Measurements from ENCODE around the gene RYR1.

The RYR1 gene

DNA sequence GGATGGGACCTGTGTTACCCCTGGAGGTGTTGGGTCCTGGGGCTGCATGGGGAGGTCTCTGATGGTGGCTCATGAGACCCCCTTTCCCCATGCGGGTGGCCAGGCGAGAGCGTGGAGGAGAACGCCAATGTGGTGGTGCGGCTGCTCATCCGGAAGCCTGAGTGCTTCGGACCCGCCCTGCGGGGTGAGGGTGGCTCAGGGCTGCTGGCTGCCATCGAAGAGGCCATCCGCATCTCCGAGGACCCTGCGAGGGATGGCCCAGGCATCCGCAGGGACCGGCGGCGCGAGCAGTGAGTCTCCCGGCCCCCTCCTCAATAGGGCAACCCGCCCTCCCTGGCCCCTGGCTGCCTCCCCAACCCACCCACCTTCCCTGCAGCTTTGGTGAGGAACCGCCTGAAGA, 66.0 kb downstream of the RYR1 start:
- TF ChIP-seq CTCF (conservative IDR thresholded peaks at IDR 0.05; ENCODE audit: low read length) = no peak
- DNase-seq (ENCODE audit: low read depth) = no peak
- no peak overlapping the region for H3K4me3 ChIP-seq (ENCODE audit: low read length)

DNA sequence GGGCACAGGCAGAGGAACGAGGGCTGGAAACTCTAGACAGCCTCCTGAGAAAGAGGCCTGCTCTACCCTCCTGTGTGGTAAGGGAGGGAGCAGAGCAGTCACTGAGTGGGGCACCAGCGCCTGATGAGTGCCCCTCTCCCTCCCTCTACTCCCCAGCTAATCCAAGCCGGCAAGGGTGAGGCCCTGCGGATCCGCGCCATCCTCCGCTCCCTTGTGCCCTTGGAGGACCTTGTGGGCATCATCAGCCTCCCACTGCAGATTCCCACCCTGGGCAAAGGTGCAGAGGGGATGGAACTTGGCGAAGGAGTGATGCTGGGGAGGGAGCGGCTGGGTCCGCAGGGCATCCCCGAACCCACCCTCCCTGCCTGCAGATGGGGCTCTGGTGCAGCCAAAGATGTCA, 67.0 kb downstream of the RYR1 start:
- no peak for TF ChIP-seq CTCF (conservative IDR thresholded peaks at IDR 0.05; ENCODE audit: low read length)
- no peak for DNase-seq (ENCODE audit: low read depth)
- no peak overlapping the region for H3K4me3 ChIP-seq (ENCODE audit: low read length)

GRCh38 chr19:38502410-38503076, 69.1 kb downstream of the RYR1 start:
- no peak overlapping the region for H3K4me3 ChIP-seq (ENCODE audit: low read length)
- DNase-seq (ENCODE audit: low read depth) = no peak
- TF ChIP-seq CTCF (conservative IDR thresholded peaks at IDR 0.05; ENCODE audit: low read length) = no peak

GRCh38 chr19:38503077-38503410, 69.6 kb downstream of the RYR1 start:
- H3K4me3 ChIP-seq (ENCODE audit: low read length) = no peak overlapping the region

GRCh38 chr19:38505958-38506357, 72.5 kb downstream of the RYR1 start:
- TF ChIP-seq CTCF (conservative IDR thresholded peaks at IDR 0.05; ENCODE audit: low read length) = no peak
- H3K4me3 ChIP-seq (ENCODE audit: low read length) = no peak overlapping the region
- no peak for DNase-seq (ENCODE audit: low read depth)

More at GRCh38 chr19:38503077-38503410, 69.6 kb downstream of the RYR1 start:
- no peak for DNase-seq (ENCODE audit: low read depth)
- TF ChIP-seq CTCF (conservative IDR thresholded peaks at IDR 0.05; ENCODE audit: low read length) = no peak

GRCh38 chr19:38506375-38506722, 72.9 kb downstream of the RYR1 start:
- no peak overlapping the region for H3K4me3 ChIP-seq (ENCODE audit: low read length)
- no peak for TF ChIP-seq CTCF (conservative IDR thresholded peaks at IDR 0.05; ENCODE audit: low read length)
- no peak for DNase-seq (ENCODE audit: low read depth)

DNA sequence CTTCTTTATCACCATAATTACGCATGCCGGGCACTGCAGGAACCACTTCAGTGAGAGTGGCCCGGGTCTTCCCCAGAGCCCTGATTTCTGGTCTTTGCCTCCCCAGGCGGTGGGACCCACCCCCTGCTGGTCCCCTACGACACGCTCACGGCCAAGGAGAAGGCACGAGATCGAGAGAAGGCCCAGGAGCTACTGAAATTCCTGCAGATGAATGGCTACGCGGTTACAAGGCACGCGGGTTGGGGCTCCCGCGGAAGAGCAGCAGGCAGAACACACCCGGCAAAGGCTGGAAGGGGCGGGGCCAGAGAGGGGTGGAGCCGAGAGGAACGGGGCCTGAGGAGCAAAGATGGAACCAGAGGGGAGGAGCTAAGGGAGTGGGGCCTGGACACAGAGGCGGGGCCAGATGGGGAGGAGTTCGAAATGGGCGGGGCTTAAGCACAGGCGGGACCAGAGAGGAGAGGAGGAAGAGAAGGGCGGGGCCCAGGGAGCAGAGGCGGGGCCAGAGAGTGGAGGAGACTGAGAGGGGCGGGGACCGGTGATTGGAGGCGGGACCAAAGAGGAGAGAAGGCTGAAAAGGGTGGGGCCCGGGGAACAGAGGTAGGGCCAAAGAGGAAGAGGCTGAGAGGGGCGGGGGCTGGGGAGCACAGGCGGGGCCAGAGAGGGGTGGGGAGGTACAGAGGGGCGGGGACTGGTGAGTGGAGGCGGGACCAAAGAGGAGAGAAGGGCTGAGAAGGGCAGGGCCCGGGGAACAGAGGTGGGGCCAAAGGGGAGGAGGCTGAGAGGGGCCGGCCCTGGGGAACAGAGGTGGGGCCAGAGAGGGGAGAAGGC, 73.4 kb downstream of the RYR1 start:
- TF ChIP-seq CTCF (conservative IDR thresholded peaks at IDR 0.05; ENCODE audit: low read length) = no peak
- DNase-seq (ENCODE audit: low read depth) = peak; percentile 23
- H3K4me3 ChIP-seq (ENCODE audit: low read length) = no peak overlapping the region
